EH (cell line): ENCODE measurements around the gene ELFN2.

Experiments used
- DNase-seq: peaks from one replicate; pipeline ENCODE4 v3.0.0-alpha.2; 2015; ENCODE audit warnings: low read depth

Gene ELFN2

GRCh38 chr22:37454857-37455686, 27.8 kb upstream of the ELFN2 start:
- DNase-seq: peak; percentile 79

GRCh38 chr22:37453696-37454095, 26.4 kb upstream of the ELFN2 start:
- no peak for DNase-seq

GRCh38 chr22:37451218-37451617, 23.9 kb upstream of the ELFN2 start:
- DNase-seq: no peak

- no peak for DNase-seq
Measured at GRCh38 chr22:37449331-37450001, 22.2 kb upstream of the ELFN2 start.

- DNase-seq: no peak
Measured at GRCh38 chr22:37448516-37449127, 21.3 kb upstream of the ELFN2 start.

- no peak for DNase-seq
Measured at GRCh38 chr22:37445501-37445900, 18.2 kb upstream of the ELFN2 start.

- DNase-seq: no peak
Measured at GRCh38 chr22:37443977-37444376, 16.7 kb upstream of the ELFN2 start.

GRCh38 chr22:37443086-37443485, 15.8 kb upstream of the ELFN2 start:
- DNase-seq: no peak

GRCh38 chr22:37442537-37442936, 15.3 kb upstream of the ELFN2 start:
- DNase-seq: peak; percentile 44

GRCh38 chr22:37442135-37442534, 14.9 kb upstream of the ELFN2 start:
- DNase-seq: no peak

- no peak for DNase-seq
Measured at GRCh38 chr22:37440875-37441274, 13.6 kb upstream of the ELFN2 start.

GRCh38 chr22:37439347-37439746, 12.1 kb upstream of the ELFN2 start:
- no peak for DNase-seq

GRCh38 chr22:37435970-37436603, 8.8 kb upstream of the ELFN2 start:
- no peak for DNase-seq

- DNase-seq: no peak
Measured at GRCh38 chr22:37433786-37434185, 6.5 kb upstream of the ELFN2 start.

- no peak for DNase-seq
Measured at GRCh38 chr22:37432708-37433054, 5.4 kb upstream of the ELFN2 start.

- DNase-seq: peak; percentile 98
Measured at GRCh38 chr22:37431801-37432707, 4.8 kb upstream of the ELFN2 start.

GRCh38 chr22:37431366-37431765, 4.1 kb upstream of the ELFN2 start:
- no peak for DNase-seq

- no peak for DNase-seq
Measured at GRCh38 chr22:37430941-37431340, 3.7 kb upstream of the ELFN2 start.

- DNase-seq: peak; percentile 56
Measured at GRCh38 chr22:37428649-37429586, 1.6 kb upstream of the ELFN2 start.
